Naive thymus-derived CD4-positive, alpha-beta T cell (primary cell): ENCODE data around the gene TM9SF2. TPM values are rescaled to one million over a fixed set of nuclear protein-coding genes. Genes with fewer than 3 reads are reported as not detected.

ENCODE experiments used
- ATAC-seq: fragments of 150-1000 bp; cut with Tn5 transposase; 2 replicates; pipeline ENCODE4 v1.10.0; 2021; ENCODE audit warnings: mild to moderate bottlenecking, moderate library complexity
- CTCF ChIA-PET: fragments of 350-600 bp; sonication (Branson Sonifier 250); formaldehyde crosslinking; loops from one replicate; lab custom pipeline; 2021; ENCODE audit warnings: antibody characterized with exemption; lab: Charles Lee
- POLR2A ChIA-PET: fragments of 350-600 bp; sonication (Branson Sonifier 250); formaldehyde crosslinking; loops from one replicate; lab custom pipeline; 2021; ENCODE audit warnings: antibody characterized with exemption, inconsistent platforms; lab: Charles Lee
- DNase-seq, 9 donors: peaks; one replicate each; pipeline versions ENCODE4 v3.0.0 to v3.0.0-alpha.2; 2020 to 2022; ENCODE audit warnings: mixed read lengths in 1 of 9
- H3K27ac ChIP-seq: one replicate; pipeline ENCODE4 v1.7.0; 2013; ENCODE audit warnings: mild to moderate bottlenecking, low read depth, low read length, moderate library complexity
- H3K27me3 ChIP-seq, 2 donors: one replicate each; pipeline ENCODE4 v1.7.0; 2013; ENCODE audit warnings: low read length in 2 of 2, mild to moderate bottlenecking in 2 of 2, moderate library complexity in 2 of 2; ENCODE audit not compliant: control insufficient read depth in 2 of 2, insufficient read depth in 2 of 2
- H3K36me3 ChIP-seq, 3 experiments: 1 replicate in 2 of 3; 2 replicates in 1 of 3; pipeline ENCODE4 v1.7.0; 2013; ENCODE audit warnings: low read length in 3 of 3, mild to moderate bottlenecking in 3 of 3, moderate library complexity in 1 of 3; ENCODE audit not compliant: insufficient read depth in 3 of 3, control insufficient read depth in 2 of 3
- H3K4me1 ChIP-seq, 2 donors: one replicate each; pipeline ENCODE4 v1.7.0; 2013; ENCODE audit warnings: low read length in 2 of 2, mild to moderate bottlenecking in 2 of 2, moderate library complexity in 1 of 2; ENCODE audit not compliant: control insufficient read depth in 2 of 2, insufficient read depth in 2 of 2
- H3K4me3 ChIP-seq: 2 replicates; pipeline ENCODE4 v1.7.0; 2013; ENCODE audit warnings: mild to moderate bottlenecking, low read length
- H3K9me3 ChIP-seq, 3 experiments: 1 replicate in 2 of 3; 2 replicates in 1 of 3; pipeline ENCODE4 v1.7.0; 2013; ENCODE audit warnings: low read length in 3 of 3; ENCODE audit not compliant: control insufficient read depth in 2 of 3
- H3K27ac Mint-ChIP-seq, 9 donors: one replicate each; pipeline ENCODE4 v1.8.0; 2020 to 2022; ENCODE audit warnings: mixed read lengths in 9 of 9, mild to moderate bottlenecking in 8 of 9, moderate library complexity in 5 of 9, inconsistent platforms in 2 of 9
- H3K27me3 Mint-ChIP-seq, 5 donors: one replicate each; pipeline ENCODE4 v1.8.0; 2021 to 2022; ENCODE audit warnings: mixed read lengths in 5 of 5, mild to moderate bottlenecking in 1 of 5
- H3K36me3 Mint-ChIP-seq, 5 donors: one replicate each; pipeline ENCODE4 v1.8.0; 2020 to 2022; ENCODE audit warnings: mixed read lengths in 5 of 5, mild to moderate bottlenecking in 3 of 5, inconsistent platforms in 1 of 5
- H3K4me1 Mint-ChIP-seq, 7 donors: one replicate each; pipeline ENCODE4 v1.8.0; 2020 to 2022; ENCODE audit warnings: mixed read lengths in 7 of 7, mild to moderate bottlenecking in 3 of 7, inconsistent platforms in 1 of 7
- H3K4me3 Mint-ChIP-seq, 10 donors: one replicate each; pipeline ENCODE4 v1.8.0; 2020 to 2022; ENCODE audit warnings: mild to moderate bottlenecking in 10 of 10, mixed read lengths in 10 of 10, moderate library complexity in 6 of 10, inconsistent platforms in 2 of 10
- H3K9me3 Mint-ChIP-seq, 11 donors: one replicate each; pipeline ENCODE4 v1.8.0; 2020 to 2022; ENCODE audit warnings: mixed read lengths in 11 of 11, mild to moderate bottlenecking in 4 of 11, inconsistent platforms in 1 of 11, moderate library complexity in 1 of 11
- intact Hi-C, 2 donors: fragments of 100-400 bp; cut with micrococcal nuclease; formaldehyde crosslinking; loops; one replicate each; pipeline ENCODE4 v1.15.1; 2023
- polyA plus RNA-seq, 2 donors: library from polyadenylated mRNA; unstranded; fragments of 300-500 nt; fragmentation: Illumina TruSeq; gene quantifications; one replicate each; pipeline ENCODE4 v1.2.3, GENCODE V29; 2021
- total RNA-seq, 6 experiments: library from RNA in 5 of 6; stranded (reverse) in 5 of 6; gene quantifications; 1 replicate in 5 of 6; 2 replicates in 1 of 6; pipeline ENCODE4 v1.2.3 and lab custom pipeline; 2021 to 2026

Gene TM9SF2
- total and polyA plus RNA-seq, 7 experiments from 2014 or later = 38.0 to 81.9 (median 53.6) TPM

- Mint-ChIP-seq H3K9me3 (no peaks in the 10 kb centered on the region), H3K36me3 (peaks cover 0 to 23% (median 5%) of the 10 kb centered on the region in 5 donors), H3K4me1 (peaks cover 32 to 55% (median 52%) of the 10 kb centered on the region in 7 donors), H3K27ac (peak overlapping the region in 1 of 9 donors; percentile 51), H3K4me3 (no peak overlapping the region), H3K27me3 (no peaks in the 10 kb centered on the region)
- Histone ChIP-seq H3K36me3 (peaks cover 9 to 21% (median 9%) of the 10 kb centered on the region in 3 experiments), H3K9me3 (no peaks in the 10 kb centered on the region), H3K4me3 (no peak overlapping the region), H3K27me3 (no peaks in the 10 kb centered on the region), H3K4me1 (peaks cover 4 to 10% of the 10 kb centered on the region in 2 donors), H3K27ac (no peak overlapping the region)
- ChIA-PET POLR2A (no interaction called here), CTCF (interaction anchor here (0.5 to 1.2 kb wide), 3 partner anchors 11 to 139 kb away, joined by 3 to 7 read pairs (median 3); no protein-coding TSS in a partner anchor)
- intact Hi-C loops = no loop called here
- ATAC-seq (no peak), DNase-seq (no peak)
These were observed 15.1 kb downstream of the TM9SF2 start for GRCh38 chr13:99516153-99516929.

- DNase-seq (no peak), ATAC-seq (no peak)
- H3K27ac ChIP-seq = no peak overlapping the region
- Mint-ChIP-seq H3K27me3 (no peaks in the 10 kb centered on the region), H3K27ac (no peak overlapping the region), H3K4me3 (no peak overlapping the region), H3K9me3 (no peaks in the 10 kb centered on the region), H3K36me3 (peaks cover 3 to 28% (median 8%) of the 10 kb centered on the region in 5 donors), H3K4me1 (peaks cover 27 to 47% (median 43%) of the 10 kb centered on the region in 7 donors)
- intact Hi-C loops = no loop called here
- H3K4me3 ChIP-seq = no peak overlapping the region
- H3K4me1 ChIP-seq = peaks cover 0 to 4% of the 10 kb centered on the region in 2 donors
- POLR2A ChIA-PET = interaction anchor here (1.0 kb wide), 1 partner anchor 17 kb away, joined by 4 read pairs; no protein-coding TSS in a partner anchor
- no peaks in the 10 kb centered on the region for H3K9me3 ChIP-seq
- CTCF ChIA-PET = interaction anchor here (0.6 to 1.3 kb wide), 3 partner anchors 11 to 16 kb away, joined by 3 to 4 read pairs (median 3); no protein-coding TSS in a partner anchor
- H3K36me3 ChIP-seq = peaks cover 9 to 33% (median 17%) of the 10 kb centered on the region in 3 experiments
- no peaks in the 10 kb centered on the region for H3K27me3 ChIP-seq
These were observed 16.3 kb downstream of the TM9SF2 start for GRCh38 chr13:99517577-99517976.

GRCh38 chr13:99517984-99518383 is 16.7 kb downstream of the TM9SF2 start:
- Mint-ChIP-seq H3K36me3 (peaks cover 4 to 30% (median 9%) of the 10 kb centered on the region in 5 donors), H3K27me3 (no peaks in the 10 kb centered on the region), H3K27ac (no peak overlapping the region), H3K4me1 (peaks cover 23 to 42% (median 40%) of the 10 kb centered on the region in 7 donors), H3K9me3 (no peaks in the 10 kb centered on the region), H3K4me3 (no peak overlapping the region)
- Histone ChIP-seq H3K4me3 (no peak overlapping the region), H3K36me3 (peaks cover 9 to 37% (median 17%) of the 10 kb centered on the region in 3 experiments), H3K9me3 (no peaks in the 10 kb centered on the region), H3K4me1 (peaks cover 0 to 4% of the 10 kb centered on the region in 2 donors), H3K27ac (no peak overlapping the region), H3K27me3 (no peaks in the 10 kb centered on the region)
- intact Hi-C loops = no loop called here
- POLR2A ChIA-PET = interaction anchor here (1.0 kb wide), 1 partner anchor 17 kb away, joined by 4 read pairs; no protein-coding TSS in a partner anchor
- DNase-seq (no peak), ATAC-seq (no peak)
- CTCF ChIA-PET = interaction anchor here (0.6 to 1.3 kb wide), 4 partner anchors 11 to 222 kb away, joined by 3 to 4 read pairs (median 3); no protein-coding TSS in a partner anchor

- H3K4me1 Mint-ChIP-seq = peaks cover 33 to 46% (median 42%) of the 10 kb centered on the region in 7 donors
- H3K9me3 Mint-ChIP-seq = no peaks in the 10 kb centered on the region
- Histone ChIP-seq H3K27me3 (no peaks in the 10 kb centered on the region), H3K27ac (no peak overlapping the region), H3K4me1 (peaks cover 0 to 11% of the 10 kb centered on the region in 2 donors), H3K4me3 (no peak overlapping the region), H3K36me3 (peaks cover 22 to 63% (median 23%) of the 10 kb centered on the region in 3 experiments), H3K9me3 (no peaks in the 10 kb centered on the region)
- intact Hi-C loops = loop anchor here in 1 of 2 donors (10.0 kb wide), 1 partner anchor 993 kb away; no protein-coding TSS in a partner anchor
- no peak for DNase-seq
- ATAC-seq = no peak
- no peaks in the 10 kb centered on the region for H3K27me3 Mint-ChIP-seq
- ChIA-PET POLR2A (no interaction called here), CTCF (no interaction called here)
- H3K27ac Mint-ChIP-seq = peak overlapping the region in 3 of 9 donors; percentile 10 to 32 (median 27)
- H3K36me3 Mint-ChIP-seq = peaks cover 36 to 66% (median 43%) of the 10 kb centered on the region in 5 donors
- no peak overlapping the region for H3K4me3 Mint-ChIP-seq
These were observed 21.0 kb downstream of the TM9SF2 start for GRCh38 chr13:99522298-99522697.

GRCh38 chr13:99523838-99524237 is 22.6 kb downstream of the TM9SF2 start:
- Mint-ChIP-seq H3K4me1 (peaks cover 36 to 57% (median 53%) of the 10 kb centered on the region in 7 donors), H3K36me3 (peaks cover 34 to 67% (median 43%) of the 10 kb centered on the region in 5 donors), H3K27me3 (no peaks in the 10 kb centered on the region), H3K4me3 (no peak overlapping the region), H3K9me3 (no peaks in the 10 kb centered on the region), H3K27ac (peak overlapping the region in 8 of 9 donors; percentile 23 to 77 (median 44))
- no peak overlapping the region for H3K4me3 ChIP-seq
- ATAC-seq (no peak), DNase-seq (no peak)
- CTCF ChIA-PET = no interaction called here
- H3K4me1 ChIP-seq = peaks cover 8 to 17% of the 10 kb centered on the region in 2 donors
- no peak overlapping the region for H3K27ac ChIP-seq
- no peaks in the 10 kb centered on the region for H3K27me3 ChIP-seq
- POLR2A ChIA-PET = no interaction called here
- no peaks in the 10 kb centered on the region for H3K9me3 ChIP-seq
- intact Hi-C loops = loop anchor here in 1 of 2 donors (10.0 kb wide), 1 partner anchor 991 kb away; no protein-coding TSS in a partner anchor
- peaks cover 20 to 59% (median 28%) of the 10 kb centered on the region in 3 experiments for H3K36me3 ChIP-seq

GRCh38 chr13:99525967-99526366 is 24.7 kb downstream of the TM9SF2 start:
- intact Hi-C loops = loop anchor here in 1 of 2 donors (10.0 kb wide), 1 partner anchor 989 kb away; no protein-coding TSS in a partner anchor
- DNase-seq = no peak
- Histone ChIP-seq H3K27me3 (no peaks in the 10 kb centered on the region), H3K4me3 (no peak overlapping the region), H3K9me3 (no peaks in the 10 kb centered on the region), H3K36me3 (peaks cover 17 to 53% (median 23%) of the 10 kb centered on the region in 3 experiments), H3K4me1 (peaks cover 8 to 17% of the 10 kb centered on the region in 2 donors), H3K27ac (no peak overlapping the region)
- ChIA-PET CTCF (interaction anchor here (0.7 to 1.1 kb wide), 2 partner anchors 89 to 90 kb away, joined by 3 read pairs; no protein-coding TSS in a partner anchor), POLR2A (no interaction called here)
- Mint-ChIP-seq H3K4me3 (peak overlapping the region in 4 of 10 donors; percentile 37 to 72 (median 52)), H3K27ac (peak overlapping the region; percentile 24 to 86 (median 79)), H3K36me3 (peaks cover 35 to 61% (median 46%) of the 10 kb centered on the region in 5 donors), H3K27me3 (no peaks in the 10 kb centered on the region), H3K9me3 (no peaks in the 10 kb centered on the region), H3K4me1 (peaks cover 36 to 57% (median 53%) of the 10 kb centered on the region in 7 donors)
- no peak for ATAC-seq
